HG02571 (cell line): ENCODE measurements around the gene GPC1.

ENCODE experiments used
- ATAC-seq: cut with Tn5 transposase; IDR thresholded peaks from one replicate; pipeline ENCODE4 v1.9.1; 2021; ENCODE audit warnings: mild to moderate bottlenecking, moderate library complexity; ENCODE audit not compliant: unreplicated experiment

GPC1 gene

DNA sequence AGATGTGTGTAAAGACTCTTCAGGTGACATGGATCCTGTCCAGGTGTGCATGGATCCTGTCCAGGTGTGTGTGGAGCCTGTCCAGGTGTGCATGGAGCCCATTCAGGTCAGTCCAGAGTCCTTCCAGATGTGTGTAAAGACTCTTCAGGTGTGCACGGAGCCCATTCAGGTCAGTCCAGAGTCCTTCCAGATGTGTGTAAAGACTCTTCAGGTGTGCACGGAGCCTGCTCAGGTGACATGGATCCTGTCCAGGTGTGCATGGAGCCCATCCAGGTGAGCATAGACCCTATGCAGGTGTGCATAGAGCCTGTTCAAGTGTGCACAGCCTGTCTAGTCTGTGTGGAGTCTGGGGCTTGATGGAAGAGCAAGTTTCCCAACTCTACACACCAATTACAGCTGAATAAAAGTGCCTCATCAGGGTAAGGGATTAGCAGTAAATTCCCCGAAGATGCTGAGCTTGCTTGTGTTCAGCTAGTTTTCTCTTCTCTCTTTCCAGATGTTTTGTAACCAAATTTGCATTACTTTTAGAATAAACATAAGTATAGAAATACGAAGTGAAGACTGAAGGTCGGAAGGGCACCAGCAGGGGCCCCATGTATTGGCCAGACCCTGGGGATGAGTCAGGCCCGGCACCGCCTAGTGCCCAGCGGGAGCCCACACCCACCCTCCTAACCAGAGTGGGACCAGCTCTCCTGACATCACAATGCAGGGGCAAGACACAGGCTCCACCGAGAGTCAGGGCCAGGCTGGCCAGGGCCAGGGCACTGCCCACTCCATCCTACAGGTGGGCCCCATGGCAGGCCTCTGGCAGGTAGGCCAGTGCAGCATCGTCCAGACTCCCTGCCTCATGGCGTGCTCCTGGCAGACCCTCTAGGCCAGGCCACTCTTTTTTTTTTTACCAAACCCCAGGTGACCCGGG is 38.6 kb upstream of the GPC1 start:
- ATAC-seq, result no peak

DNA sequence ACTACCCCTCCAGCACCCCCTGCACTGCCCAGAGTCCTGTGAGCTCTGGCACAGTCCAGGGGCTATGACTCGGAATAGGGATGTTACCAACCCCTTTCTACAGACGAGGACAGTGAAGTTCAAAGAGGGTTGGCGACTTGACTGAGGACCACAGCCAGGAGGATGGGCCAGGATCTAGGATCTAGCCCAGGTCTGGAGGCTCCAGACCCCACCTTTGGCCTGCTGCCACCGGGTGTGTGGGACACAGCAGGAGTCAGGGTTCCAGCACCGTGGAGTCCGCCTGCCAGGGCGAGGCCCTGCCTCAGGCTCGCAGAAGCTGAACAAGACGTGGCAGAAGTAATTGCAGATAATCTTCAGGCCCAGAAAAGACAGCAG is 37.9 kb upstream of the GPC1 start:
- ATAC-seq, result no peak

DNA sequence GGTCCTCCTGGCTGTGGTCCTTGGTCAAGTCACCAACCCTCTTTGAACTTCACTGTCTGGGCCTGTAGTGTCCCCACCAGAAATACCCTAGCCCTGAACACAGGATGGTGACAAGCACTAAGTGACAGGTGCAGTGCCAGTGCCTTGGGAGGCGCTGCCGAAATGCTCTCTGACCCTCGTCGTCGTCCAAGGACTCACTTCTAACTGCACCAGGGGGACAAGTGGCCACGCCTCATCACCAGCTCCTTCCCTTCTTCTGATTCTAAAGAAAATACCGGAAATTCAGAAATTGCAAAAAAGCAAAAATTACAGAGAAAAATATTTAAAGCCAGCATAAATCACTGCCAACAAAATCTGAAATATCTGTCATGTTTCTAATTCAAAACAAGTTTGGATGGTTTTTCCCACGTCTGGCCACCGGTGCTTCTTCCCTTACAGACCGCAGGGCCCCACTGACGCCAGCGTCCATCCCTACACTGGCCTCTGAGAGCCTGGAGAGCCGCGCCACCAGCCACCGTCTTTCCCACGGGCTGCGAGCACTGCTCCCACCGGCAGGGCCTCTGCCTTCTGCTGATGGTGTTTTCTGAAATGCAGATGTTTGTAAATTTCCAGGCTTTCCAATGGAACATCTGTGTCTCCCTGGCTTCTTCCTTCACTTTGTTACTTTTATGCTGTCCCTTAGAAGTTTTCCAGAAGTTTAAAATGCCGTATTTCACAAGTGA is 37.4 kb upstream of the GPC1 start:
- no peak for ATAC-seq

DNA sequence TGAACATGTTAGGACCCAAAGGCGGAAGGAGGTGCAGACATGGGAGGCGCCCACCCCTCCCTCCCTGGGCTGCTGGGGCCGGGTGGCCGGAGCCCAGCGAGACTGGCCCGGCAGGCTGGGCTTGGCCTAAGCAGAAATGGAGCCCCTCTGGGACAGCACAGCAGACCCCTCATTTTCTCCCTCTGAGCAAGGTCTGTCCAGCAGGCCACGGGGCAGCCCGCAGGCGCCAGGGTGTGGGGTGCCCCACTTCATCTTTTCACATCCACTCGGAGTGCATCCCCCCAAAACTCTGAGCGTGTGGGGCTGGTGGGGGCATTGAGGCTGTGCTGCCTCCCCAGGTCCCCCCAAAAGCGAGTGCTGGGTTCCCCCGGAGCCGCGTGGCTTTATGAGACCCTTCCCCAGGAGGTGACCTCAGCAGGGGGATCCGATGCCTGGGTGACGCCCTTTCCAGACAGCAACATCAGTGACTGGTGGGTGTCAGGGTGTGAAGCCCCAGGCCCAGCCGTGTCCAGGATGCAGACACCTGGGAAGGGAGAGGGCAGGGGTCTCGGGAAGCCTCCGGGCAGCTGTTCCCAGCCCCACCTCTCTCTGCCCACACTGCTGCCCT is 36.7 kb upstream of the GPC1 start:
- ATAC-seq, result no peak

DNA sequence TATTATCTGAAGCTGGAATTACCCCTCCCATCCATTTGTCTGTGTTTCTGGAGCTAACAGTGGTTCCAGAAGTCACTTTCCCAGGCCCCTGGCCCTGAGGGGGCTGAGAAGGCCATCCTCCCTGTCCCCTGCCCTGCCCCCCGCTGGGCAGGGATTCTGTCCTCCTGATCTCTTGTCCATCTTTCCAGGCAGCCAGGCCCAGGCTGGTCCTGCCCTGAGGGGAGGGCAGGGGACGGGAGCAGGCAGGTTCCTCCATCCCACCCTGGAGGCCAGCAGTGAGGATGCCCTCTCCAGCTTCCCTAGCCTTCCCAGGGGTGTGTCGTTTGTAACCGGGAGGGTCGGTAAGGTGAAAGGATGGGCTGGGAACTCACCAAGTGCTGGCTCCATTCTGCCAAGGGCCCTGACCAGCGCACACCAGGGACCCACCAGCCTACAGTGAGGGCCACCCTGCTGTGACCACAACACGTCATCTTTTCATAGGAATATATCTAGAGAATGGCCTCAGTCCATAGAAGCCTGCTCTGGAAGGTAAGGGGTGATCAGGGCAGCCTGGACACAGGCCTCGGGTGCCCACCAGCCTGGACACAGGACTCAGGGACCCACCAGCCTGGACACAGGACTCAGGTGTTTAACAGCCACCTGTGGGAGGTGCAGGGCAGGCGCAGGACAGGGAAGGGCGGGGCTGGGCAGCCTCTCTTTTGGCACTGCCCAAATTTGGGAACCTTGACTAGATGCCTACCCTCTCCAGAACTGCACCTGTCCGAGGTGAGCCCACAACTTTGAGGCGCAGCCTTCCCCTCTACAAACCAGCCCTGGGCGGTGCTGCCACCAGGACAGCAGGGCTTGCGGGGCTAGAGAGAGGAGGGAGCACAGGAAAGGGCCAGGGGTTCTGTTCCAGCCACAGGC is 35.8 kb upstream of the GPC1 start:
- no peak for ATAC-seq

DNA sequence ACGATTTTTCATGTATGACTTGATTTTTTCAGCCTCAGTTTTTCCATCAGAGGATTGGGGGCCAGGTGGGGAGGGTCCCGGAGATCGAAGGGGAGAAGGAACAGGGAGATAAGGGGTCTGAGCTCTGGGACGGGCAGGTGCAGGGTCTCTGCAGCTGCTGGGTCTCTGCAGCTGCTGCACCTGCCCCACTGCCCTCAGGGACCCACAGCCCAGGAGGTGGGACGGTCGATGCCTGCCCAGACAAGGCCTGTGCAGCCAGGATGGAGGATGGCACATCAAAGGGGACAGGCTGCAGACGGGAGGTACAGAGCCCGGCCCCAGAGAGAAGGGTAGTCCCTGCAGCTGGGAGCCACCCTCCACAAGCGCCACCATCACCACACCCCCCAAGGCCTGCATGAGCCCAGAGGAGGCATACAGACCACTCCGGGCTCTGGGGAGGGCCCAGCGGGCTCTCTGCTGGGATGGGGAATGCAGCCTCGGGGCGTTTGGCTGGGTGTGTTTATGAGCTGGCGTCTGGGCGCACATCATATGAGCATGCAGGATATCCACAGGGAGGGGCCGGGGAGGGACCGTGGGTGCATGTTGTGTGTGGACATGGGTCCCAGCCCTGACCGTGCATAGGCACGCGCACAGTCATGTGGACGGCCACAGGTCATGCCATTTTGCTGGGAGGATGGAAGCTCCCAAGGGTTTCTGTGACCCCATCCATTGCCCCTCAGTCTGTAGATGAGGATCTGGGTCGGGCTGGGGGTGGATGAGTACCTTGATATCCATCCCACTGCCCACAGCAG is 34.9 kb upstream of the GPC1 start:
- no peak for ATAC-seq

DNA sequence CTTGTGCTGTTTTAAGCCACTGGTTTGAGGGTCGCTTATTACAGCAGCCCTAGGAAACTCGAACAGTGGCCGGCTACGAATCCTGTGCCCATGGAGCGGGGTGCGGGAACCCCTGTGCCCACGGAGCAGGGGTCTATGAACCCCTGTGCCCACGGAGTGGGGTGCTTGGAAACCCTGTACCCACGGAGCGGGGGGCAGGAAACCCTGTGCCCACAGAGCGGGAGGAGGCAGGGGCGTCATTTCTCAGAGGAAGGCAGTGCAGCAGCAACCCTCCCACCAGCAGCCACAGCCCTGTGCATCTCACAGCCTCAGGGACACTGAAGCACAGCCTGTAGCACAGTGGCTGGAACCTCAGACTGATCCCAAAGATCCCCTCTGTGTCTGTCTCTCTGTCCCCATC is 34.2 kb upstream of the GPC1 start:
- no peak for ATAC-seq

DNA sequence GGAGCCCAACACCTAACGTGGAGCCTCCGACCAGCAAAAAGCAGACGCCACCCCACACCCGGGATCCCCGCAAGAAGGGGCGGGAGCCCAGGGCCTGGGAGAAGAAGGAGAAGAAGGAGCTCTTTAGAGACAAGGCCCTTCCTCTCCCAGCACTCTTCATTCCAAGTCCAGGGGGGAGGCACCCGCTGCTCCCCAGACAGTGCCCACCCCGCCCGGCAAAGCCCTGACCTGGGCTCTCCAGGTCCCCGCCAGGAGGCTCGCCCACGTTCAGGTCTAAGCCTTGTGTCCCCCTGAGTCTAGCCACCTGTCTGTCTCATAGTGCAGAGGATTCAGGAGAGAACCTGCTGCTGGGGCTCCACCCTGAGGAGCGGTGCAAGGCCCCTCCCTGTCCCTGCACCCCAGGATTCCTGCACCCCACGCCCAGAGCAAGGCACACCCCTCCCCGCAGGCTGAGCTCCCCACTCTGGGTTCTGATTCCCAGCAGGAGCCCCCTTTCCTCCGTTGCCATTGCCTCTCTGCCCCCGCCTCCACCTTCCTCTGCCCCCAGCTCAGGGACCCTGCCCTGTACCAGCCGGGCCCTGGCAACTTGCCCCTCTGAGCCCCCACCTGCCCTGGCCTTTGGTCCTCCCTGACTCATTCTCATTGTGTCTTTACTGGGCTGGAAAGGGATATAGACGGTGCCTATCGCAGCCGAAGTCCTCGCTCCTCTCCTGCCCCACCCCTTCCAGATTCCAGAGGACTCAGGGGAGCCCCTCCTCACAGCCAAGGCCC is 33.5 kb upstream of the GPC1 start:
- ATAC-seq, result no peak

DNA sequence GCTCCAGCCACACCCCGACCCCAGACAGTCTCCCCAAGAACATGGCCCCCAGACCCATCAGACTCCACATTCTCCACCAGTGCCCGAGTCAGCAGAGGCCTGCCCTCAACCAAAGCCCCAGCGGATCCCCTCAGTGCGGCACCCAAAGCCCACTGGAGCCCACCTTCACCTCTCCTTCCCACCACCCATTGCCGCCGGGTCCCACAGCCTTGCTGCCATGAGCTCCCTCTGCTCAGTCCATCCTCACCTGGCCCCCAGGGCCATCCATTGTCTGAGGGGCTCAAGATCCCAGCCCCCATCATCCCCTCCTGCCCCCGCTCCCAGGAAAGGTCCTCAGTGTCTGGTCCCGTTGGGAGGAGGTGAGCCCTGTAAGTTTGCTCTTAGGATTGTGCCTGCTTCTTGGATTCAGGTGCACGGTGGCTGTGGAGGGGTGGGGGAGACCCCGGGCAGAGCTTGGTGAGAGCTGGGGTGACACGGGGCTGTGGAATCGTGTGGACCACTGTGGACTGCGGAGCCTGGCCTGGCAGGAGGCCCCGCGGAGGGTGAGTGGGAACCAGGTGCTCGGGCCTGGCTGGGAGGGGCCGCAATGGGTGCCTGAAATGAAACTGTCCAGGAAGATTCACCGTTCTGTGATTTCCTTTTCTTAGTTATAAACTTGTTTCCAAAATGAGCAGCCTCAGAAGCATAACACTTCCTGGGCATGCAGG is 32.7 kb upstream of the GPC1 start:
- ATAC-seq, result no peak

DNA sequence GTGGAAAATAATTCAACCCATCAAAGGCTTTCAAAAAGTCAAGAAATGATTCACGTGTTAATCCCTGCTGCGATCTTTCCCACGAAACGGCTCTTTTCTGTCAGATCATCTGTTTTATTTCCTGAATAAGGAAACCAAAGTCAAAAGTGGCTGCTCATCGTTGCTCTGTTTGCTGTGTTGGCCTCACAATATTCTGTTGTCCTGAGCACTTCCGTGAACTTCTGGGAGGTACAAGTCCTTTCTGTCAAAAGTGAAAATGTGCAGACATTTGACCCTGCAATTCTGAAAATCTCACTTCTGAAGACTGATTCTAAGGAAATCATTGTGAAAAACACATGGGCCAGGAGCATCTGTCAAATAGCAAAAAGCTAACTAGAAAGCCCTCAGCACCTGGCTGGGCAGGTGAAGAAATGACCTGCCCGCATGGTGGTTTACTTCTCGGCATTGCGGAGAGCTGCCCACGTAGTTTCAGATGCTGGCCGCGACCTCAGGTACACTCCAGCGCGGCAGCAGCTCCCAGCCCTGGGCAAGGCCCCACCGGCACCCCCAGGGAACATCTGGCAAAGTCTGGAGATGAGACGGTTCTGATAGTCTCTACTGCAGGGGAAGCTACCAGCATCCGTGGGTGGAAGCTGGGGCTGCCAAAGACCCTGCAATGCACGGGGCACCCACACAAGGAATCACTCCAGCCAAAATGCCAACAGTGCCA is 31.9 kb upstream of the GPC1 start:
- ATAC-seq, result no peak

DNA sequence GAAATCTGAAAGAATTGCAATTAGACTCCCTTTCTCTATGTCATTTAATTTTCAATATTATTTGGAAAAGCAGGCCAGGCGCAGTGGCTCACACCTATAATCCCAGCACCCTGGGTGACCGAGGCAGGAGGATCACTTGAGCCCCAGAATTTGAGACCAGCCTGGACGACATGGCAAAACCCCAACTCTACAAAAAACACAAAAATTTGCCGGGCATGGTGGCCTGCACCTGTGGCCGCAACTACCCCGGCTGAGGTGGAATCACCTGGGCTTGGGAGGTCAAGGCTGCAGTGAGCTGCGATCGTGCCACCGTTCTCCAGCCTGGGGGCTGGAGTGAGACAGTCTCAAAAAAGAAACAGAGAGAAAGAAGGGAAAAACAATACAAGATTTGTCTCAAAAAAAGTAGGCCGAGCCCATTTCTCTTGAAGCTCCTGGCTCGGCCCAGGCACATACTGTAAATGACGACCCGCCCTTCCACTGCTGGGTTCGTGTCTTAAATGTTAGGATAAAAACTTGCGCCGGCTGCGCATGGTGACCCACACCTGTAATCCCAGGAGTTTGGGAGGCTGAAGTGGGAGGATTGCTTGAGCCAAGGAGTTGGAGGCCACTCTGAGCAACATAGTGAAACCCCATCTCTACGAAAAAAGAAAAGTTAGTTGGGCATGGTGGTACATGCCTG is 31.1 kb upstream of the GPC1 start:
- no peak for ATAC-seq

DNA sequence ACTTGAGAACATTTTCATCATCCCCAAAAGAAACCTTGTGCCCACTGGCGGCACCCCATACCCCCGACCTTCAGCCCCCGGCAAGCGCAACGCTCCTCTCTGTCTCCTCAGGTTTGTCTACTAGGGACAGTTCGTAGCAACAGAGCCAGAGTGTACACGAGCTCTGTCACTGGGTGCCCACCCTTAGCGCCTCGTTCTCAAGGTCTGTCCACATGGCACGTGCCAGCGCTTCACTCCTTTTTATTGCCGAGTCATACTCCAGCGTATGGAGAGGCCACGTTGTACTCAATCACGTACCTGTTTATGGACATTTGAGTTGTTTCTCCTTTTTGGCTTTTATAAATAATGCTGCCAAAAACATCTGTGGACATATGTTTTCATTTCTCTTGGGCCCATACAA is 30.3 kb upstream of the GPC1 start:
- ATAC-seq, result no peak

DNA sequence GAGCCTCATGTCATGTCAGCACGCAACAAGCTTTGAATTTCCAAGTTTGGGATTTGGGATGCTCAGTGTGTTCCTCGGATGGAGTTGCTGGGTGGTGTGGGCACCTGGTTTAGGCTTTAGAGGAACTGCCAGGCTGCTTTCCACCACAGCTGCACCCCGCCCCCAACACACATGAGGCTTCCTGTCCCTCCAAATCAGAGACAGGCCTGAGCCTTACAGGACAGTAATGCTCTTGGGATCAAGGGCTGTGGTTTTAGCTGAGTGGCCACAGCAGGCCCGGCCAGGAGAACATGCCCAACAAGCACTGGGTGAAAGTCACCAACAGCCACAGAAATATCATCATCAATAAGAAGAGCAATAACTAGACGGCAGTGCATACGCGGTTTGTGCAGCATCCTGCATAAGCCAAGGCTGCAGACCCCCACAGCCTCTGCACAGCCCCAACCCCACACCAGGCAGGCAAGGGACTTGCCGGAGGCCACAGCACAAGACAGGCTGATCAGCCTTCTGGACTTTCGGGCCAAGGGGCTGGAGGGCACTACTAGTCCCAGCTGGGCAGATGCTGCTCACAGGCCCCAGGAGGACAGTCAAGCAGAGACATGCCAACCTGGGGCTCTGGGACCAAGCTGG is 29.7 kb upstream of the GPC1 start:
- no peak for ATAC-seq

DNA sequence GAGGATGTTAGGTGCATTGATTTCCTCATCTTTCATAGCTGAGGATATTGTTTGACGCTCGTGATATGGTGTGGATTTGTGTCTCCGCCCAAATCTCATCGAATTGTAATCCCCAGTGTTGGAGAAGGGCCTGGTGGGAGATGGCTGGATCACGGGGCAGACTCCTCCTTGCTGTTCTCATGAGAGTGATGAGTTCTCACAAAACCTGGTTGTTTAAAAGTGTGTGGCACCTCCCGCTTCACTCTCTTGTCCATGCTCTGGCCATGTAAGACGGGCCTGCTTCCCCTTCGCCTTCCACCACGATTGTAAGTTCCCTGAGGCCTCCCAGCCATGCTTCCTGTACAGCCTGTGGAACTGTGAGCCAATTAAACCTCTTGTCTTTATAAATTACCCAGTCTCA is 28.4 kb upstream of the GPC1 start:
- no peak for ATAC-seq

DNA sequence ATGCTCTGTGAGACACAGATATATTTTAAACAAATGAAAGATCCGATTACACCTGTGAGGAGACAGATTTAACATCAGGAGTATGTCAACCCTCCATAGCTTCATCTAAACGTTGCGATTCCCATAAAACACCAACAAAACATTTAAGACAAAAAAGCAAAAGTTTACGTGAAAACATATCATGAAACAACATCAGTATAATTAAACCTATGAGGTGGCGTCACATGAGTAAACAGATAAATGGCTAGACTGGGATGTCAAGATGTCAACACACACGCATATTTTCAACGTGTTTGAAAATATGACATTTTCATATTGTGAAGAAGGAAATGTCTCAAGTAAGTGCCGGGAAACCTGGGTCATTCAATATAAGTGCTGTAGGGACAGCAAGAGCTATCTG is 25.5 kb upstream of the GPC1 start:
- ATAC-seq, result no peak

DNA sequence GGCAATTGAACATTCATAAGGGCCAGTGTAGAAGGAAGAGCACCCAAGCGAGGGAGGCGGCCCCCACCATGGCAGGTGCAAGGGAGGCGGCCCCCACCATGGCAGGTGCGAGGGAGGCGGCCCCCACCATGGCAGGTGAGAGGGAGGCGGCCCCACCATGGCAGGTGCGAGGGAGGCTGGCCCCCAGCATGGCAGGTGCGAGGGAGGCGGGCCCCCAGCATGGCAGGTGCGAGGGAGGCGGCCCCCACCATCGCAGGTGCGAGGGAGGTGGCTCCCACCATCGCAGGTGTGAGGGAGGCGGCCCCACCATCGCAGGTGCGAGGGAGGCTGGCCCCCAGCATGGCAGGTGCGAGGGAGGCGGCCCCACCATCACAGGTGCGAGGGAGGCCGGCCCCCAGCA is 24.7 kb upstream of the GPC1 start:
- no peak for ATAC-seq
